Superior temporal gyrus (tissue), 1 donor: ENCODE results near the gene HS3ST1.

Experiments used
- DNase-seq: peaks from one replicate; pipeline ENCODE4 v3.0.0-alpha.2; 2016; ENCODE audit errors: extremely low spot score

HS3ST1 gene

DNA sequence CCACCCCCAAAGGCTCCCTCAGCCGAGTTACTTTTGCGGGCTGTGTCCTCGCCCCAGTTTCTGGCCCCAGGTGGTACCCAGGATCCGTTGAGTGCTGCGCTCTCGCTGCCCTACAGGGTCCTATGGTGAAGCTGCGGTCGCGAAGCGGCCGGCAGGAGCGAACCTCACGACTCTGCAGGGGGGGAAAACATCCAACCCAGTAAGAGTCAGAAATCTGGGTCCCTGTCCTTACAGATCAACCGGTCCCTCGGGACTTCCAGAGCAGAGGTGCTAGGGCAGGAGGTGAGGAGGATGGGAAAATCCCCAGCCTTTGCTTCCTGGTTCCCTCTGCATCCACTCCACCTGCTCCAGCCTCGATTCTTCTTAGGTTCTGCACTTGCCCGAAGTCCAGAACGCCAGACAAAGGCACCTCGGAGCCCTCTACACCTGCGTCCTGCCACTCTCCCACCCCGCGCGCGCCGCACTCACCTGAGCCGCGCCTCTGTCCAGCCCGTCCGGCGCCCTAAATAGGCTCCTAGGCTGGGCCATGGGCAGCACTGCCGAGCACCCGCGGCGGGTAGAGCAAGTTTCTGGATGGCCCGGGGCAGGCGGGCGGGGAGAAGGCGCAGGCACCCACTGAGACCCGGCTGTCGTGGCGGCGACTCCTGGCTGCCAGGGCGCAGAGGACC is at the start of gene HS3ST1:
TSS of gene HS3ST1 (minus strand) at position 664 of the 668 bp plus-strand sequence. CDS start 28,889 bp downstream, outside the sequence.
- DNase-seq: no peak

DNA sequence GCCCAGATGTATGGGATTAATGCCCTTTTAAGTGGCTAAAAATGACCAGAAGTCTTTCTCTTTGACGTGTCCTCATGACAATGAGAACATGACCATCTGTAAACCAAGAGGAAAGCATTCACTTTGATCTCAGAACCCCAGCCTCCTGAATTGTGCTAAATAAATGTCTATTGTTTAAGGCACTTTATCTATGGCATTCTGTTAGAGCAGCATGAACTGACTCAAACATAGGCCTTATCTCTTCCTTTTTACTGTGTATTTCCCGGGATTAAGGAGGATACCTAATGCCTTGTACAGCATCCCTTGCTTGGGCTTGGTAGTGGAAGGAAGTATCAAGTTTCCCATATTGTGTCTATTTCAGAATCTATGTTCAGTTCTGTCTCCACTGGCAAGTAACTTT is 47.2 kb upstream of the HS3ST1 start:
- no peak for DNase-seq

DNA sequence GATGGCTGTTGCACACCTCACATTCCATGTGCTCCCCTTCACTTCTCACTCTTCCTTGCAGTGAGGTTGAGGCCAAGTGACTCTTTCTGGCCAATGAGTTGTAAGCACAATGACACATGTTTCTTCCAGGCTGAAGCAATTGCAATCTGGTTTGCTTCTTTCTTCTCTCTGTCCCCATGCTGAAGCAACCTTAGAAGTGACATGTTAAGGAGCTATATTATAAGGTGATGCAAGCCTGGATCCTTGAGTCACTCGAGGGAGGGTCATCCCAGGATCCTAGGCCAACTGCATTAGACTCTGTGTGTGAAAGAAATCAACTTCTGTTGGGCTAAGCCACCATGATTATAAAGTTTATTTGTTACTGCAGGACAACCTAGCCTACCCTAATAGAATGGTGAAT is 45.5 kb upstream of the HS3ST1 start:
- DNase-seq: no peak

DNA sequence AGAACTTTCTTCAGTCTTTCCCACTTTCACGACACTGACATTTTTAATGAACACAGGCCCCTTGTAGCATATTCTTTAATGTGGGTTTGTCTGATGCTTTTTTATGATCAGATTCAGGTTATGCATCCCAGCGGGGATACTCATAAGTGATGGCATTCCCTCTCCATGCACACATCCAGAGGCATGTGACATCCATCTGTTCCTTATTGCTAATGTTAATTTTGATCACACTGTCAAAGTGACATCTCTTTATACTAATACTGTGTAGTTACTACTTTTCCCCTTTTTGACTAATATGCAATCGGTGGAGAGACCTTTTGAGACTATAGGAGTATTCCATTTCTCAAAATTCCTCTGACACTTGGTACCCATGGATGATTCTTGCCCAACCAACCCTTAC is 43.8 kb upstream of the HS3ST1 start:
- DNase-seq: no peak

DNA sequence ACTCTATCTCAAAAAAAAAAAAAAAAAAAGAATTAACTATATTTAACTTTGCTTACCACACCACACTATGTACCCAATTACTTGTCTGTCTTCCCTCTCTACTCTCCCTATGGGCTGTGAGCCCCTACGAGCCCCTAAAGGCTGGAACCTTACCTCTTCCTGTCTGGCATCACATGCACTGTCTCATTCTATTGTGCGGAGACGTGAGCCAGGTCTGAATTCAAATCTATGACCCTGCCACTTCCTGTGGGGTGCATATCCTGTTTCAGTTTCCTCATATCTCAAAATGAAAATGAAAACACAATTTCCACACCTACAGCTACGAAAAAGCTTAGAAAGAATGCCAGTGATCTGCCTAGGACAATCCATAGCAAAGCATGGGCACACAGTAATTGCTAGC is 42.9 kb upstream of the HS3ST1 start:
- DNase-seq: no peak

DNA sequence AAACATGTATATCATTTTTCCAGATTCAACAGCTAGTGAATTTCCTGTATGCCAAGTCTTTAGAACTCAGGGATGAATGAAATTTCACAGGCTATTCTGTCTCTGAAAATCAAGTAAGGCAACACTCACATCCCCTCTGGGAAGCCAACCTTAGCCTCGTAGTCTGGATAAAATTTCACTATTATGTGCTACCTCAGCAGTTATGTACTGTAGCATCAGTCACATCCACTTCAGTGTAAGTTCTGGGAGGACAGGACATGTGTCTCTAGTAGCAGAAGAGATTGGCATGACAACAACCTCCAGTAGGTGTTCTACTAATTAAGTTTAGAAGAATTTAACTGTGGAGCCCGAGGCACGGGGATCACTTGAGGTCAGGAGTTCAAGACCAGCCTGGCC is 42.4 kb upstream of the HS3ST1 start:
- DNase-seq: no peak

DNA sequence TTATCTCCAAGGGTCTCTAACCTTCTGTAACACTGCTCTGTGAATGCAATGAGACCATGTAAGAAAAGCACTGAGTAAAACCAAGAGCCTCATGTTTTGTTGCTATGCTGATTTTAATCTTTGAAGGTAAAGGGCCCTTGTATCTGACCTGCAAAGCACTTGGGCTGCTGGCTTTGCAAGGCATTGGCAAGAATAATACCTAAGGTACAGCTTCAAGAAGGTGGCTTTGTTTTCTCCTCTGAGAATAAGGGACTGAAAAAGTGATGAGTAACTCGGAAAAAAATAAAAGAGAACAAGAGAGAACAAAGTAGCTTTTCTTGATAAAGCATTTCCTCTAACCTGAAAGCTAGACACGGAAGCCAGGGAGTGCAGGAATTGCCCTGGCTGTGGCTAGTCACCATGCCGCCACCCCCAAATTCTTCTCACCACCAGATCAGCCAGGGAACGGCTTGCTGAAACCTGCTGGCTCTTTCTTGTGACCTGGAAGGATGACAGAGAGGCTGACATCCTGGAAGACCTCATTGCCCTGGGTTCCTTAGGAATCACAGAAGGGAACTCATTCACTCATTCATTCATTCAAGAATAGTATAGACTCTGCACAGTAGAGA is 41.8 kb upstream of the HS3ST1 start:
- no peak for DNase-seq

DNA sequence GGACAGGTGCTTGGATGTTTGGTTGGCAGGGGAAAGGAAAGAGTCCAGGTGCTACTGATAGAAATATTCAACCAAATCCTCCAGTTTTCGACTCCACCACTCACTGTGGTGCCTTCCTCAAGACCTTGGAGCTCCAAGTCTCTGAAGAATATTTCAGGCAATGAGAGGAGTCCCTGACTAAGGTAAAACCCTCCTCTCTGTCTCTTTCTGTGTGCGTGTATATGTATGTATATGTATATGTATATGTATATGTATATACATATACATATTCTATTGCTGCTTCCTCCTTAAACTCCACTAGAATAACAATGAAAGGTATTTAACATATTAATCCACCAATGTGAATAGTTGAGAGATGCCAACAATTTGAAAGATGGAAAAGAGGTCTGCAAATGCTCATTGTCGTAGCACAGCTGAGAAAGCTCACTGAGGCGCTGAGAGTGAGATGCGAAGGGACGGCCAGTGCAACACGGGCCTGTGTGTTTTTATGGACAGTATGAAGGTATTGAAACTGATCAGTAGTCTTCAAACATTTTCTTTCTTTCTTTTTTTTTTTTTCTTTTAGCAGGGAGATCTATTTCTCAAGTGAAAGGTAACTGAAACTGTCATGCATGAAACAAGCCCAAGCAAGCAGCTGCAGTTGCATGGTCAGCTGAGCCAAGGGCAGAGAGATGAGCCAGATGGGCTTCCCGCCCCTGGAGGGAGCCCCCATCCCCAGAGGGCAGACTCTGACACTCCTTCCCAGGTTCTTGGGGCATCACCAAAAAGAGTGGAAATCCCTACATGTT is 41.1 kb upstream of the HS3ST1 start:
- no peak for DNase-seq

DNA sequence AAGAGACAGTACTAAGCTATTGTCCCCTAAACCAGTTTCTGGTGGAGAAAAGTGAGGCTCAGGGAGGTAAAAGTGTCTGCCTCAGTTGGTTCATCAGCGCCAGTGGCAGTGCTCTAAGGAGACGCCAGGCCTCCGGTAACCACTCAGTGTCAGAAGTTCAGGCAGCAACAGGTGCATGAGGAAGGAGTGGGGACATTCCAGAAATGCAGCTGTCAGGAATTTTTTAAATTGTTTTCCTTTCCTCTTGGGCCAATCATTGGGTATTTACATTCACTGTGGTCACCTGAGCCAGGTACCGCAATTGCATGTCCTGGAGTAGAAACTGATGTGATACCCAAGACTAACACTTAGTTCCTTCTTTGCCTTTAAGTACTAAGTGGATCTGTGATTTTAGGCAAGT is 40.2 kb upstream of the HS3ST1 start:
- no peak for DNase-seq

DNA sequence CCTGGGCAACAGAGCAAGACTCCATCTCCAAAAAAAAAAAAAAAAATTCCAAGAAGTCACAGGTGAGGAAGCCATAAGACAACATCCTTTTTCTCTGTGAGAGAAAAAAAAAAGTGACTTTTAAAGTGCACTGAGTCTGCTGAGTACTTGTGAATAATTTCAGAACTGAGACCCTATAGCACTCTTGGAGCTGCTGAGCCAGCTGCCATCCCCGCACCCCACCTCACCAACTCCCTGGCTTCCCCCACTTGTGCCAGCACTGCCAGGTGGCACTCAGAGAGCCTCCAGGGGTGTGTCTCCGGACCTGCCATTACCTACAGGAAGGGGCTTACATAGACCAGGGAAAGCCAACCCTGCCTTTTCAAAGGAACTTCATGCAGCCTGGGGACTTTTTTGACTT is 39.2 kb upstream of the HS3ST1 start:
- DNase-seq: no peak

DNA sequence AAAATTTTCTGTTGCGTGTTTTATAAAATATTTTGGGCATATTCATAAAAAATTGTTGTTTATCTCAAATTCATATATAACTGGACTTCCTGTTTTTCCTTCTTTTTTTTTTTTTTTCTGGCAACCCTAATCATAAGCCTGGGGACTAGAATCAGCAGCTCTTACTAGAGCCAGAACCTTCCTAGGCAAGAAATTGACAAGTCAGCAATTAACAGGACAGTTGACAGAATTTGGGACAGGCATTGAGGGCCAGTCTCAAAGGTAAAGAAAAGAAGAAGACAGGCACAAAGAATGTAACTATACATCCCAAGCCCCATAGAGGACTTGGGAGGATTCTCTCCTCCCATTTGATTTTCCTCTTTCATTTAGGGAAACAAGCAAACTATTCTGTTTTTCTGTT is 35.0 kb upstream of the HS3ST1 start:
- DNase-seq: no peak

DNA sequence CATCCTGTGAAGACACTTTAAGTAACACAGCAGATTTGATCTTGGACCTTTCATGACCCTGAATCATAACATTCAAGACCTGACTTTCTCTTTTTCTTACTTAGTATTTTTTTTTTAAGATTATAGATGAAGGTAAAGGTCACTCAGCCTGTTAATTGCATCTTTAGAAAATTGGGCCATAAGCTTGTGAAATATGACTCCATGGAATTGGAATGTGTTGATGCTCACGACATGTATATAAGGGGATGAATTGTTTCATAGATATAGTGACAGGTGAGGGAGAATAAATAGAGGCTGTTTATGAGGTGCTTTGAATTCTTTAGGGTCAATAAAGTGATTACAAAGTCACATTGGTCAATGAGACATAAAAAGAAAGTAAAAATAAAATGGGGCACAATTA is 27.7 kb upstream of the HS3ST1 start:
- DNase-seq: no peak

DNA sequence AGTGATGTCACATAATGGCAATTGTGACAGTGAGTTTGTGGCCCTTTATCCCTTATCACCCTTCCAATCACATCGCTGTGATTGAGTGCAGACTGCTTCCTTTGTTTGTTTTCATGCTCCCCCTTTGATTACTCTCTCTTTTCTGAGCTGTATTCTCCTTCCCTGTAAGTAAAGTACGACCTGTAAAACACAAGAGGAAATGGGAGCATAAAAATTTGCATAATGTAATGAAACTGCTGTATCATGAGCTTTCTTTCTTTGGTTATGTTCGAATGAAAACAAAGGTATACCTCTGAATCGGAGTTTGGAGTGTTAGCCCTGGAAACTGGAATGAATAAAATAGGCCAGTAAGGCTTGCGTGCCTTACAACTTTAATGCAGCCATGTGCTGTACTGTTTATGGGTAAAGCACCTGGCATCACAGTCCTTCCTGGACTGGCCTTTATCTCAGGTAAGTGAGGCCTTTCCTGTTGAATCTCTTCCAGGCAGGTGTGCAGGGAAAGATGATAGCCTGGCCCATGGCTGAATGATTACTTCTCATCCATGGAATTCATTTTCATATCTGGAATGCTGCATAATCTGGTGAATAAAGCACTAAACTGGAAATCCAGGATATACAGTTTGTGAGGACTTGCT is 26.6 kb upstream of the HS3ST1 start:
- no peak for DNase-seq

DNA sequence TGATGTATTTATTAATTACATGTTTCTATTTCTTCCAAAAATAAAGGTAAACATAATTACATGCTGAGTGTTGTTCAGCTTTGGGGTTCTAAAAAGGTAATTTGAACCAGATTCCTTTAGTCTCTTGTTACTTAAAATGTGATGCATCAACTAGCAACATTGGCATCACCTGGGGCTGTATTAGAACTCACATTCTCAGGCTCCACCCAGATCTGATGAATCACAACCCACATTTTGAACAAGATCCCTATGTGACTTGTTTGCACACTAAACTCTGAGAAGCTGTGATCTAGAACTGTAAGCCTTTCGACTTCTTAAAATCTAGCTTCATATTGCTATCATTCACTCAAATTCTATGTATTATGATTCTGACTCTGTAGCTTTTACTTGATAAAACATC is 23.0 kb upstream of the HS3ST1 start:
- DNase-seq: no peak

DNA sequence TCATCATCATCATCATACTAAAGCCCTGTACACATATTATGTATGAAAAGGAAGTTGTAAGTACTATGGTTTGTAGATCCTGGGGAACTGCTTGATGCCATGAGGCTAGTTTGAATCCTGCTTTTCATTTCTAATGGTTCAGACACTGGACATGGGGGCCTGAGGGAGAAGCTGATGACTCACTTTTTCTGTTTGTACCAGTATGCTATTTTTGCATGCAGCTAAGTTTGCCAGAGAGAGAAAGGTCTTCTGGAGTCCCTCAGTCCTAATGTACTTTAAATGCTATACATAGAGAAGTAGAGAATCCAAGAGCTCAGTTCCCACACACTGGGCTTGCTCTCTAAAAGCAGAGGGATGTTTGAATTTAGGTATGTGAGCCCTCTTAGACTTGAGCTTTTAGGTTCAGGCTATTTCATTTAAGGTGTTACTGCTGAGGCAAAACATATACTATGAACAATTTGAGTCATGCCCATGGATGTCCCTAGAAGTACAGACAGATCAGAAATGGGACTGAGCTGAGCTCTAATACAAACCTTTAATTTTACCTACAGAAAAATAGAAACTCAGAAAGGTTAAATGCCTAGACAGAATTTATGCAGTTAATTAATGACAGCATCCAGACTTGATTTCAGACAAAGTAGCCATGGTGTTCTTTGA is 17.6 kb upstream of the HS3ST1 start:
- no peak for DNase-seq

DNA sequence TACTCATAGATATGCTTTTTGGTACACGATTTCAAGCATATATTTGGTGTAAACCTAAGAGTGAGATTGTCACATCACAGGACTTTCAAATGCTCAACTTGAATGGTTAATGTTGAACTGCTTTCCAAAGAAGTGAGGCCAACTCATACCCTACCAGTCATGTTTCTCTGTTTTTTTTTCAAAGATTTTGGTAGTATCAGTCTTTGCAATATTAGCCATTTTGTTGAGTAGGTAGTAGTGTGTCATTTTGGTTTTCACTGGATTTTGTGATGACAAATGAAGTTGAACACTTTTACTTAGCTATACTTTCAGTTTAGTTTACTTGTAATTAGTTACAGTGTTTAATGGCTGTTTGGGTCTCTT is 12.5 kb upstream of the HS3ST1 start:
- DNase-seq: peak; percentile 10

DNA sequence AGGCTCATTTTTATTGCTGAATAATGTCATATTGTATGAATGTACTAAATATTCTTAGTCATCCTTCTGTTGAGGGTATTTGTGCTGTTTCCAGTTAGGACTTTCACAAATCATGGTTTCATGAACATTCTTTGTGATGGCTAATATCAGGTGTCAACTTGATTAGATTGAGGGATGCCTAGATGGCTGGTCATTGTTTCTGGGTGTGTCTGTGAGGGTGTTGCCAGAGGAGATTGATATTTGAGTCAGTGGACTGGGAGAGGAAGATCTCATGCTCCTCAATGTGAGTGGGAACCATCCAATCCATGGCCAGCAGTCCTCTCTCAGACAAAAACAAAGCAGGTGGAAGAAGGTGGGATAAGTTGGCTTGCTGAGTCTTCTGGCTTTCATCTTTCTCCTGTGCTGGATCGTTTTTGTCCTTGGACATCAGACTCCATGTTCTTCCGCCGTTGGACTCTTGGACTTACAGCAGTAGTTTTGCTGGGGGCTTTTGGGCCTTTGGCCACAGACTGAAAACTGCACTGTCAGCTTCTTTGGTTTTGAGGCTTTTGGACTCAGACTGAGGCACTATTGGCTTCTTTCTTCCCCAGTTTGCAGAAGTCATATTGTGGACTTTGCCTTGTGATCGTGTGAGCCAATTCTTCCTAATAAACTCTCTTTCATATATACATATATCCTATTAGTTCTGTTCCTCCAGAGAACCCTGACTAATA is 11.9 kb upstream of the HS3ST1 start:
- peak; percentile 13 for DNase-seq

DNA sequence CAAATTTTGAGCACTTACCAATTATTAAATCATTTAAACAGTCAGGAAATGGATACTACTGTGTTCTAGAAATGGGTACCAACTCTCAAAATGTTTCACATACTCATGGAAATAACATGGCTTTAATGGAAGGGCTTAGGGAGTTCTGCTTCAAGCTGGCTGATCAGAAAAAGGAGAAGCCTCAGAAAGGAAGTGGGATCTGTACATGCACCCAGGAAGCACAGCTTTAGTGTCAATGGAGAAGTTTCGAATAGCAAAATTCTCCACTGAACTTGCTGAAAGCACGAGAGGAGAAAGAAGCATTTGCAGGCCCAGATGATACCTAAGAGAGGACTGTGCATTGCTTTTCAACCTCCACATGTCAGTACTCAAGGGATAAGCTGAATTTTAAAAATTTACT is 11.1 kb upstream of the HS3ST1 start:
- DNase-seq: peak; percentile 12

DNA sequence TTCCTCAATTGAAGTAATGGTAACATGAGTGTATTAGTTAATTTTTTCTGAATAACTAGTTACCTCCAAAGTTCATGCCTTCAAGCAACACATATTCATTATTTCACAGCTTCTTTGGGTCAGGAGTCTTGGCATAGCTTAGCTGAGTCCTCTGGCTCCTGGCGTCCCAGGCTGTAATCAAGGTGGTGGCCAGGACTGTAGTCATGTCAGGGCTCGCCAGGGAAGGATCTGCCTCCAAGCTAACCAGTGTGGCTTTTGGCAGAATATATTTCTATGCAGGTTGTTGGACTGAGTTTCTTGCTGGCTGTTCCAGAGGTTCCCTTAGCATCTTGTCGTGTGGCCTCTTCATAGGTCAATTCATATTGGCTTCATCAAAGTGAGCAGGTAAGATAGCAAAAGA is 10.0 kb upstream of the HS3ST1 start:
- no peak for DNase-seq

DNA sequence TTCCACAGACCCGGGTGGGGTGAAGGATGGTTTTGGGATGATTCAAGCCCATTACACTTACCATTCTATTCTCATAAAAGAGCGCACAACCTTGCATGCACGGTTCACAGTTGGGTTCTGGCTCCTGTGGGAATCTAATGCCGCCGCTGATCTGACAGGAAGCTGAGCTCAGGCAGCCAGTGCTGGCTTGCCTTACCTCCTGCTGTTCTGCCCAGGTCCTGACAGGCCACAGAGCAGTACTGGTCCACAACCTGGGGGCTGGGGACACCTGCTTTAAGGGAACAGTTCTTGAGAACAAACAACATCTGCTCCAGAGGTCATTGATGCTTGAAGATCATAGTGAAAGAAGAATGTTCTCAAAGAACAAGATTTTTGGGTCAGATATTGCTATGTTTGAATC is 8.0 kb upstream of the HS3ST1 start:
- DNase-seq: no peak

DNA sequence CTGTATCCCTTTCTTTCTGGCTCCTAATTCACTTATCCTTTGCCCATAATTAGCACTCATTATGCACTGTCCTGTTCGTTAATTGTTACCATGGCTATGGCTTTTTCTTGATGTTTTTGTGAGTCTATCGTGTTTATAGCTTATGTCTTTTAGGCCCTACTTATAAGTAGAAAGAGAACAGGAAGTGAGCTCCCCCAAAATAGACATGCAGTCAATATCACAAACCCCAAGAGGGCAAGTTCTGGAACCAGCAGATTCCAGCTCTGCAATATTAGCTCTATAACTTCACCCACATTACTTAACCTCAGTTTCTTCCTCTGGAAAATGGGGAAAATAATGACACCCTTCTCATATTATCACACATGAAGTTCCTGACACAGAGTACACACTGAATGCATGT is 7.4 kb upstream of the HS3ST1 start:
- DNase-seq: peak; percentile 12

DNA sequence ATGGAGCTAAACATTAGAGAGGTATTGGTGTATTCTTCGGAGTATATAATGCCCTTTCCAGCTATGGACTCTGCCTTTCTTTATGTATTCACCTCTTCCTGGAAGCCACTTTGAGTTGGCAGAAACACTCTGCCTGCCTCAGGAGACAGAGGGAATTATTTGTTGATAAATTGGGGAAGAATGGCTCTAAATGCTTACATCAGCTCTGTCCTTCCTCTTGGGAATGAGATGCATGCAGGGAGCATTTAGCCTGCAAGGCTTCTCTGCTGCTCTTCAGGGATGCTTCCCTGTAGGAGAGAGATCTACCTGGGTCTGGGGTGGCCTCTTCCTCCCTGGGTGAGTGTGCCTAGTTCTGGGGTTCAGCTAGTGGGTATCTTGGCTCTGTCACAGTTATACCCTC is 6.9 kb upstream of the HS3ST1 start:
- no peak for DNase-seq
